IMR-90 (cell line): ENCODE data around the gene IL3RA.

Experiments
- BHLHE40 ChIP-seq: fragments of 150-350 bp; IDR thresholded peaks from 2 replicates; pipeline ENCODE4 v1.6.1; 2016; ENCODE audit warnings: mild to moderate bottlenecking, low read depth, low read length
- CEBPB ChIP-seq: IDR thresholded peaks from 2 replicates; pipeline ENCODE4 v1.6.1; 2012; ENCODE audit warnings: low read depth, low read length, improper control_type of control experiment
- CHD1 ChIP-seq: IDR thresholded peaks from 2 replicates; pipeline ENCODE4 v1.6.1; 2012; ENCODE audit warnings: low read depth, low read length, improper control_type of control experiment
- ELK1 ChIP-seq: fragments of 150-350 bp; IDR thresholded peaks from 2 replicates; pipeline ENCODE4 v1.6.1; 2016; ENCODE audit warnings: low read depth, mild to moderate bottlenecking, low read length, moderate library complexity, borderline replicate concordance
- MAZ ChIP-seq: IDR thresholded peaks from 2 replicates; pipeline ENCODE4 v1.6.1; 2012; ENCODE audit warnings: low read depth, mild to moderate bottlenecking, low read length, improper control_type of control experiment, moderate library complexity, borderline replicate concordance
- POLR2A ChIP-seq: IDR thresholded peaks from 2 replicates; pipeline ENCODE4 v1.6.1; 2012; ENCODE audit warnings: mild to moderate bottlenecking, low read depth, low read length
- RAD21 ChIP-seq: IDR thresholded peaks from 2 replicates; pipeline ENCODE4 v1.6.1; 2012; ENCODE audit warnings: low read length, improper control_type of control experiment
- RCOR1 ChIP-seq: IDR thresholded peaks from 2 replicates; pipeline ENCODE4 v1.6.1; 2012; ENCODE audit warnings: mild to moderate bottlenecking, low read length, improper control_type of control experiment; ENCODE audit not compliant: insufficient replicate concordance
- RFX5 ChIP-seq: IDR thresholded peaks from 2 replicates; pipeline ENCODE4 v1.8.0; 2012; ENCODE audit warnings: low read depth, mild to moderate bottlenecking, low read length, moderate library complexity
- TF ChIP-seq, protein P1 (sequence below): conservative IDR thresholded peaks from 2 replicates; pipeline ENCODE4 v1.5.1; 2012; ENCODE audit warnings: mild to moderate bottlenecking, low read depth, low read length, improper control_type of control experiment

DNA sequence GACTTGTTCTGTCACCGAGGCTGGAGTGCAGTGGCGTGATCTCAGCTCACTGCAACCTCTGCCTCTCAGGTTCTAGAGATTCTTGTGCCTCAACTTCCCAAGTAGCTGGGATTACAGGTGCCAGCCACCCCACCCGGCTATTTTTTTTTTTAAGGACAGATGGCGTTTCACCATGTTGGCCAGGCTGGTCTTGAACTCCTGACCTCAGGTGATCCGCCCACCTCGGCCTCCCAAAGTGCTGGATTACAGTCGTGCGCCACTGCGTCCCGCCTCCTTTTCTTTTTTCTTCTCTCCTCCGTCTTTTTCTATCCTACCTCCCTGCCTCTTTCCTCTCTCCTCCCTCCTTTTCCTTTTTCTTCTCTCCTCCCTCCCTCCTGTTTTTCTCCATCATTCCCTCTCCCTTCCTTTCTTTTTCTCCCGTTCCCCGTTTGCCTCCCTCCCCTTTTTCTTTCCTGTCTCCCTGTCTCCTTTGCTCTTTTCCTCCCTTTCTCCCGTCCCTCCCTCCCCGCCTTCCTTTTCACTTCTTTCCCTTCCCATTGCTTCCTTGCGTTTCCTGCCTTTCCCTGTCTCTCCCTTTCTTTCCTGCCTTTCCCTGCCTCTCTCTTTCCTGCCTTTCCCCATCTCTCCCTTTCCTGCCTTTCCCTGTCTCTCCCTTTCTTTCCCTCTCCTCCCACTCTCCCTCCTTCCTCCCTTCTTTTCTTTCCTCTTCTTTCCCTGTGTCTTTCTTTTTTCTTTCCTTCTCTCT lies 57.5 kb downstream of the IL3RA start:
- TF ChIP-seq POLR2A (no peak), RCOR1 (no peak), BHLHE40 (no peak), ELK1 (no peak), RFX5 (no peak), MAZ (no peak), CEBPB (no peak), CHD1 (no peak), RAD21 (no peak)
- TF ChIP-seq, protein P1, sequence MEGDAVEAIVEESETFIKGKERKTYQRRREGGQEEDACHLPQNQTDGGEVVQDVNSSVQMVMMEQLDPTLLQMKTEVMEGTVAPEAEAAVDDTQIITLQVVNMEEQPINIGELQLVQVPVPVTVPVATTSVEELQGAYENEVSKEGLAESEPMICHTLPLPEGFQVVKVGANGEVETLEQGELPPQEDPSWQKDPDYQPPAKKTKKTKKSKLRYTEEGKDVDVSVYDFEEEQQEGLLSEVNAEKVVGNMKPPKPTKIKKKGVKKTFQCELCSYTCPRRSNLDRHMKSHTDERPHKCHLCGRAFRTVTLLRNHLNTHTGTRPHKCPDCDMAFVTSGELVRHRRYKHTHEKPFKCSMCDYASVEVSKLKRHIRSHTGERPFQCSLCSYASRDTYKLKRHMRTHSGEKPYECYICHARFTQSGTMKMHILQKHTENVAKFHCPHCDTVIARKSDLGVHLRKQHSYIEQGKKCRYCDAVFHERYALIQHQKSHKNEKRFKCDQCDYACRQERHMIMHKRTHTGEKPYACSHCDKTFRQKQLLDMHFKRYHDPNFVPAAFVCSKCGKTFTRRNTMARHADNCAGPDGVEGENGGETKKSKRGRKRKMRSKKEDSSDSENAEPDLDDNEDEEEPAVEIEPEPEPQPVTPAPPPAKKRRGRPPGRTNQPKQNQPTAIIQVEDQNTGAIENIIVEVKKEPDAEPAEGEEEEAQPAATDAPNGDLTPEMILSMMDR = no peak
